ENCODE results near the gene TCHH.
A peak's percentile ranks its signal among the peaks of the same experiment; 100 is the strongest.
"Not testable (repeated sequence)": the region's sequence is repeated elsewhere in the genome, so short reads cannot be mapped to it uniquely, and the experiment has no call there.

Gene TCHH

GRCh38 chr1:152112885-152113432 is 2.3 kb downstream of the TCHH start:
- no peak for DNase-seq (ENCODE audit: extremely low read depth in 1 of 2, low read depth in 1 of 2)

GRCh38 chr1:152112101-152112884 is 3.0 kb downstream of the TCHH start:
- no peak for DNase-seq (ENCODE audit: extremely low read depth in 1 of 2, low read depth in 1 of 2)

DNA sequence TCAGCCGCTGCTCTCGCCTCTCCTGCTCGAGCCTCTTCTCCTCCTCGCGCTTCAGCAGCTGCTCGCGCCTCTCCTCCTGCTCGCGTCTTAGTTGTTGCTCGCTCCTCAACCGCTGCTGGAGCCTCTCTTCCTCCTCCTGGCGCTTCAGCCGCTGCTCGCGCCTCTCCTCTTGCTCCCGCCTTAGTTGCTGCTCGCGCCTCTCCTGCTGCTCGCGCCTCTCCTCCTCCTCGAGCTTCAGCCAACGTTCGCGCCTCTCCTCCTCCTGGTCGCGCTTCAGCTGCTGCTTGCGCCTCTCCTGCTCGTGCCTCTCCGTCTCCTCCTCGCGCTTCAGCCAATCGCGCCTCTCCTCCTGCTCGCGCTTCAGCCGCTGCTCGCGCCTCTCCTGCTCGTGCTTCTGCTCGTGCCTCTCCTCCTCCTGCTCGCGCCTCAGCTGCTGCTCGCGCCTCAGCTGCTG is 3.7 kb downstream of the TCHH start:
- DNase-seq (ENCODE audit: extremely low read depth in 1 of 2, low read depth in 1 of 2): peak in 1 of 2 donors; percentile 17

DNA sequence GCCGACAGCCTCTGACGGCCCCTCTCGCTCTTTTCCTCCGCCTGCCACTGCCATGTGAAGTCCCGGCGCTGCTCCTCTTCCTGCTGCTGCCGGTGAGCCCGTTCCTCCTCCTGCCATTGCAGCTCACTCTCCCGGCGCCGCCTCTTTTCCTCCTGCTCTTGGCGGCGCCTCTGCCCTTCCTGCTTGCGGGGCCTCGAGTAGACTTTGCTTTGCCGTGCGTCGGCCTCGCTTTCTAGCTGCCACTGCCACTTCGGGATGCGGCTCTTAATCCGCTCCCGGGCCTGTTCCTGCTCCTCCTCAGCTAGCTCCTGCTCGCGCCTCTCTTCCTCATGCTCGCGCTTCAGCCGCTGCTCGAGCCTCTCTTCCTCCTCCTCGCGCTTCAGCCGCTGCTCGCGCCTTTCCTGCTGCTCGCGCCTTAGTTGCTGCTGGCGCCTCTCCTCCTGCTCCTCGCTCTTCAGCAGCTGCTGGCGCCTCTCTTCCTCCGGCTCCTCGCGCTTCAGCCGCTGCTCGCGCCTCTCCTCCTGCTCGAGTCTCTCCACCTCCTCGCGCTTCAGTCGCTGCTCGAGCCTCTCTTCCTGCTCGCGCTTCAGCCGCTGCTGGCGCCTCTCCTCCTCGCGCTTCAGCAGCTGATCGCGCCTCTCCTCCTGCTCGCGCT is 4.3 kb downstream of the TCHH start:
- DNase-seq (ENCODE audit: extremely low read depth in 1 of 2, low read depth in 1 of 2): no peak

DNA sequence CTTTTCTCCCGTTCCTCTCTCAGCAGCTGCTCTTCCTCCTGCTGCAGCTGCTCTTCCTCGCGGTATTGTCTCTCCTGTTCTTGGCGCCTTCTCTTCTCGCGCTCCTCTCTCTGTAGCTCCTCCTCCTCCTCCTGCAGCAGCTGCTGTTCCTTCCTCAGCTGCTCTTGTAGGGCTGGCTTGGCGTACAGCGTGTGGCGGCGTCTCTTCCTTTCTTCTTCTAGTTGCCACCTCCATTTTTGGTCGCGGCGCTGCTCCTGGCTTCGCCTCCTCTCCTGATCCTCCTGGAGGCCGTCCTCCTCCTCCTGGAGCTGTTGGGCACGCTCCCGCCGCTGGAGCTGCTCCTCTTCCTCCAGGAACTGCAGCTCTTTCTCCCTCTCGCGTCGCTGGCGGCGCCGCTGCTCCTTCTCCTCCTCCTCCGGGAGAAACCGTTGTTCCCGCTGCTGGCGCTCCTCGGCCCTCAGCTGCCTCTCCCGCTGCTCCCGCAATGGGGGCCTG is 4.8 kb downstream of the TCHH start:
- no peak for DNase-seq (ENCODE audit: extremely low read depth in 1 of 2, low read depth in 1 of 2)

DNA sequence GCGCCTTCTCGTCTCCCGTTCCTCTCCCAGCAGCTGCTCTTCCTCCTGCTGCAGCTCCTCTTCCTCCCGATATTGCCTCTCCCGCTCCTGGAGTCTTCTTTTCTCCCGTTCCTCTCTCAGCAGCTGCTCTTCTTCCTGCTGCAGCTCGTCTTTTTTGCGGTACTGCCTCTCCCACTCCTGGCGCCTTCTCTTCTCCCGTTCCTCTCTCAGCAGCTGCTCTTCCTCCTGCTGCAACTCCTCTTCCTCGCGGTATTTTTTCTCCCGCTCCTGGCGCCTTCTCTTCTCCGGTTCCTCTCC is 5.3 kb downstream of the TCHH start:
- DNase-seq (ENCODE audit: extremely low read depth in 1 of 2, low read depth in 1 of 2): no peak

GRCh38 chr1:152109231-152109997 is 5.8 kb downstream of the TCHH start:
- DNase-seq (ENCODE audit: extremely low read depth in 1 of 2, low read depth in 1 of 2): no peak

GRCh38 chr1:152108882-152109222 is 6.4 kb downstream of the TCHH start:
- DNase-seq (ENCODE audit: extremely low read depth in 1 of 2, low read depth in 1 of 2): no peak

- DNase-seq (ENCODE audit: extremely low read depth in 1 of 2, low read depth in 1 of 2): no peak
These were observed 7.0 kb downstream of the TCHH start for GRCh38 chr1:152107984-152108881.

DNA sequence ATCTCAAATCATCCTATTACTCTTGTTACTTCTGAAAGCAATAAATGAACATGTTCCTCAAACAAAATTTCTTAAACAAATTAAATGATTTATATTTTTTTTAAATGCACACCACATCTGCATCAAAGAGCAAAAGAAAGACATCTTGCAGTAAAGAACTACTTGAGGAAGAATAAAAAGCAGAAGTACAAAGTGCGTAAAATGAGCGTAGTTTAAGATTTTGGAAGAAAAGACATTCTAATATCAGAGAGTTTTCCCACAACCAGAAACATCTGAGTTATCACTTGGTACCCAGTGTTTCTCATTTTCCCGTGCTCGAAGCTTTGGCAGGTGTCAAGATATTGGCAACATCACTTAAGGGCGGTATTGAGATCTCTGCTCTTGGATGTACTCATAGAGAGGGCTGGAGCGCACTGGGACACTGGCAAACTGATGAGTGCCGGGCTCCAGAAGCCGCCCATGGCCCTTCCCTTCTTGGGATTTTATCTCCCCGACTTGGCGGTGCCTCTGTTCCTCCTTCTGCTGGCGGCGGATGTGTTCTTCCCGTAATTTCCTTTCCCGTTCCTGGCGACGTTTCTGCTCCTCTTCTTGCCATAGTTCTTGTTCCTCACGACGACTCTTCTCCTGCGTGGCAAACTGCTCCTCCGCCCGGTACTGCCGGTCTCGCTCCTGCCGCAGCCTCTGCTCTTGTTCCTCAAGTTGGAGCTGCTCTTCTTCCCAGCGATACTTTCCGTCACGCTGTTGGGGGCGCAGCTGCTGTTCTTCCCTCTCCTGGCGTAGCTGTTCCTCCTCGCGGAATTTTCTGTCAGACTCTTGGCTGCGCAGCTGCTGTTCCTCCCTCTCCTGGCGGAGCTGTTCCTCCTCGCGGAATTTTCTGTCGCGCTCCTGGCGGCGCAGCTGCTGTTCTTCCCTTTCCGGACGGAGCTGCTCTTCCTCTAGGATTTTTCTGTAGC is 7.9 kb downstream of the TCHH start:
- DNase-seq (ENCODE audit: extremely low read depth in 1 of 2, low read depth in 1 of 2): no peak

GRCh38 chr1:152104854-152105253 is 10.4 kb downstream of the TCHH start:
- no peak for DNase-seq (ENCODE audit: extremely low read depth in 1 of 2, low read depth in 1 of 2)

DNA sequence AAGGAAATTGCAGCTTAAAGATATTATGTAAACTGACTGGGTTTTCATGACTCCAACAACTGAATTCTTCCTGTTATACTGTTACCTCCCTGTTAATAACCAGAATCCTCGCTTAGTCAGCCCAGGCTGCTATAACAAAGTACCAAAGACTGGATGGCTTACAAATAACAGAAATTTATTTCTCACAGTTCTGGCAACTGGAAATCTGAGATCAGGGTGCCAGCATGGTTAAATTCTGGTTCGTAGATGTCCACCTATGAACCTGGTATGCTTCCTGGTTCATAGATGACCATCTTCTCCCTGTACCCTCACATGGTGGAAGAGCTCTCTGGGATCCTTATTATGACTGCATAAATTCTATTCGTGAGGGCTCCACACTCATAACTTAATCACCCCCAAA is 18.3 kb downstream of the TCHH start:
- DNase-seq (ENCODE audit: extremely low read depth in 1 of 2, low read depth in 1 of 2): no peak

GRCh38 chr1:152089014-152089674 is 26.1 kb downstream of the TCHH start, which contains the start of gene TCHHL1:
Gene TCHHL1 (minus strand): TSS chr1:152089064. CDS start chr1:152088143, 921 bp downstream.
- no peak for DNase-seq (ENCODE audit: extremely low read depth in 1 of 2, low read depth in 1 of 2)

- no peak for DNase-seq (ENCODE audit: extremely low read depth in 1 of 2, low read depth in 1 of 2)
These were observed 28.5 kb downstream of the TCHH start for GRCh38 chr1:152086760-152087159.

DNA sequence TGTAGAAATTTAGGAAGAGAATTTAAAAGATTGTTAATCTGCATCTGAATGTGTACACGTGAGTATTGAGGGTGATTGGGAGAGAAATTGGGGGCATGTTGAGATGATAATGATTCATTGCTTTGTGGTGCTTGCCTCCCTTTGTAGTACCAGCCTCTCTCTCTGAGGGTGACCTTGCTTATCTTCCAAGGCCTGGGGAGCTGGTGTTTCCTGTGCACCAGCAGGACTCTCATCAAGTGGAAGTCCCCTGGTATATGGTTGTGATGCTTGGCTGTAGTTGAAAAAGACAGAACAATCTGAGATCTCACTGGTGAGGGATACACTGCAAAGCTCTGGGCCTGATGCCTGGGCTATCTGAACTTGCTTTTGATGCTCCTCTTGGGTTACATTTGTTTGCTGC is 30.4 kb downstream of the TCHH start:
- no peak for DNase-seq (ENCODE audit: extremely low read depth in 1 of 2, low read depth in 1 of 2)

GRCh38 chr1:152081026-152081425 is 34.2 kb downstream of the TCHH start:
- not testable (repeated sequence) for DNase-seq (ENCODE audit: extremely low read depth in 1 of 2, low read depth in 1 of 2)

- not testable (repeated sequence) for DNase-seq (ENCODE audit: extremely low read depth in 1 of 2, low read depth in 1 of 2)
These were observed 34.8 kb downstream of the TCHH start for GRCh38 chr1:152080494-152080893.

DNA sequence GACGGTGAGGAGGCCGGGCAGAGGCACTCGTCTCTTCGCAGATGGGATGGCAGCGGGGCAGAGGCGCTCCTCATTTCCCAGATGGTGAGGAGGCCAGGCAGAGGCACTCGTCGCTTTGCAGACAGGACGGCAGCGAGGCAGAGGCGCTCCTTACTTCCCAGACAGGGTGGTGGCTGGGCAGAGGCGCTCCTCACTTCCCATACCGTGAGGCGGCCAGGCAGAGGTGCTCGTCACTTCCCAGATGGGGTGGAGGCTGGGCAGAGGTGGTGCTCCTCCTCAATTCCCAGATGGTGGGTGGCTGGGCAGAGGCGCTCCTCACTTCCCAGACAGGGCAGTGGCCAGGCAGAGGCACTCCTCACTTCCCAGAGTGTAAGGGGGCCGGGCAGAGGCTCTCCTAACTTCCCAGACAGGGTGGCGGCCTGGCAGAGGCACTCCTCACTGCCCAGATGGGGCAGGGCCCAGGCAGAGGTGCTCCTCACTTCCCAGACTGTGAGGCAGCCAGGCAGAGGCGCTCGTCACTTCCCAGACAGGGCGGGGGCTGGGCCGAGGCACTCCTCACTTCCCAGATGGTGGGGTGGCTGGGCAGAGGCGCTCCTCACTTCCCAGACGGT is 36.3 kb downstream of the TCHH start:
- no peak for DNase-seq (ENCODE audit: extremely low read depth in 1 of 2, low read depth in 1 of 2)
